A549 (cell line): ENCODE data around the gene GRM7.

ENCODE experiments used
- CHD4 ChIP-seq: fragments of 200-600 bp; sonication (generic); IDR thresholded peaks from 2 replicates; pipeline ENCODE4 v1.6.1; 2016; ENCODE audit warnings: antibody characterized with exemption, mild to moderate bottlenecking, borderline replicate concordance
- HMGXB4 ChIP-seq: fragments of 250-450 bp; sonication (Bioruptor Pico); IDR thresholded peaks from 2 replicates; pipeline ENCODE4 v1.5.0; 2021; ENCODE audit warnings: mild to moderate bottlenecking, moderate library complexity, borderline replicate concordance
- HOXA7 ChIP-seq: fragments of 250-450 bp; sonication (Bioruptor Pico); IDR thresholded peaks from 2 replicates; pipeline ENCODE4 v1.5.0; 2020; ENCODE audit warnings: mild to moderate bottlenecking, moderate library complexity
- POLR2A ChIP-seq: IDR thresholded peaks from 2 replicates; pipeline ENCODE4 v1.6.1; 2012; ENCODE audit warnings: mild to moderate bottlenecking, low read length
- TF ChIP-seq, protein P1 (sequence below): fragments of 450-650 bp; IDR thresholded peaks from 2 replicates; pipeline ENCODE4 v1.6.1; 2014; ENCODE audit warnings: antibody characterized with exemption
- TF ChIP-seq, protein P2 (sequence below): fragments of >200 bp; sonication (Bioruptor Twin); formaldehyde crosslinking; IDR thresholded peaks from 3 replicates; pipeline ENCODE4 v1.5.1; 2016

GRCh38 chr3:7574435-7574834, 713.5 kb downstream of the GRM7 start:
- TF ChIP-seq POLR2A: no peak
- TF ChIP-seq CHD4: no peak
- TF ChIP-seq HMGXB4 (CRISPR knock-in tag): no peak
- TF ChIP-seq, protein P1, sequence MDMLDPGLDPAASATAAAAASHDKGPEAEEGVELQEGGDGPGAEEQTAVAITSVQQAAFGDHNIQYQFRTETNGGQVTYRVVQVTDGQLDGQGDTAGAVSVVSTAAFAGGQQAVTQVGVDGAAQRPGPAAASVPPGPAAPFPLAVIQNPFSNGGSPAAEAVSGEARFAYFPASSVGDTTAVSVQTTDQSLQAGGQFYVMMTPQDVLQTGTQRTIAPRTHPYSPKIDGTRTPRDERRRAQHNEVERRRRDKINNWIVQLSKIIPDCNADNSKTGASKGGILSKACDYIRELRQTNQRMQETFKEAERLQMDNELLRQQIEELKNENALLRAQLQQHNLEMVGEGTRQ: no peak
- no peak for TF ChIP-seq HOXA7 (CRISPR knock-in tag)
- TF ChIP-seq, protein P2, sequence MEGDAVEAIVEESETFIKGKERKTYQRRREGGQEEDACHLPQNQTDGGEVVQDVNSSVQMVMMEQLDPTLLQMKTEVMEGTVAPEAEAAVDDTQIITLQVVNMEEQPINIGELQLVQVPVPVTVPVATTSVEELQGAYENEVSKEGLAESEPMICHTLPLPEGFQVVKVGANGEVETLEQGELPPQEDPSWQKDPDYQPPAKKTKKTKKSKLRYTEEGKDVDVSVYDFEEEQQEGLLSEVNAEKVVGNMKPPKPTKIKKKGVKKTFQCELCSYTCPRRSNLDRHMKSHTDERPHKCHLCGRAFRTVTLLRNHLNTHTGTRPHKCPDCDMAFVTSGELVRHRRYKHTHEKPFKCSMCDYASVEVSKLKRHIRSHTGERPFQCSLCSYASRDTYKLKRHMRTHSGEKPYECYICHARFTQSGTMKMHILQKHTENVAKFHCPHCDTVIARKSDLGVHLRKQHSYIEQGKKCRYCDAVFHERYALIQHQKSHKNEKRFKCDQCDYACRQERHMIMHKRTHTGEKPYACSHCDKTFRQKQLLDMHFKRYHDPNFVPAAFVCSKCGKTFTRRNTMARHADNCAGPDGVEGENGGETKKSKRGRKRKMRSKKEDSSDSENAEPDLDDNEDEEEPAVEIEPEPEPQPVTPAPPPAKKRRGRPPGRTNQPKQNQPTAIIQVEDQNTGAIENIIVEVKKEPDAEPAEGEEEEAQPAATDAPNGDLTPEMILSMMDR: no peak
